HG02938 (cell line): ENCODE data around the gene CHRNA10.

Experiments used
- ATAC-seq: cut with Tn5 transposase; IDR thresholded peaks from one replicate; pipeline ENCODE4 v1.9.1; 2021; ENCODE audit warnings: mild to moderate bottlenecking, moderate library complexity; ENCODE audit not compliant: unreplicated experiment

Gene CHRNA10

GRCh38 chr11:3671334-3672254 lies at the start of gene CHRNA10:
Gene CHRNA10 (minus strand): TSS chr11:3671384. CDS start chr11:3671312, 72 bp downstream.
- no peak for ATAC-seq

DNA sequence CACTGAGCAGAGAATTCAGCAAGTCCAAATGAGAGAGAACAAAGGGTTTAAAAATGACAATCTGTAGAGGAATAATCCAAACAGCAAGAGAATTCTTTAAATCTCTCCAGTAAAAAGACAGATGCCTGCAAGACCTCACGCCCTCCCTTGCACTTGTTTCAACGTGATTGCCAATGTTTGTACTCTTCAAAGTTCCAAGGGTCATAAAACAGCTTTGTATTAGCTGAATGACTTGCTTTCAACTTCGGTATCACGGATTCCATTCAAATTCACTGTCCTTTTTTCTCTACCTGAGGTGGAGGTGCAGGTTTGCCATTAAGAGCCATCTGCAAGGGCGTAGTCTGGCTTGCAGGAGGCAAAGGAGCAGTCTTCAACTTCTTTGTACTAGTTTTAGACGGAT lies 41.1 kb upstream of the CHRNA10 start:
- no peak for ATAC-seq

DNA sequence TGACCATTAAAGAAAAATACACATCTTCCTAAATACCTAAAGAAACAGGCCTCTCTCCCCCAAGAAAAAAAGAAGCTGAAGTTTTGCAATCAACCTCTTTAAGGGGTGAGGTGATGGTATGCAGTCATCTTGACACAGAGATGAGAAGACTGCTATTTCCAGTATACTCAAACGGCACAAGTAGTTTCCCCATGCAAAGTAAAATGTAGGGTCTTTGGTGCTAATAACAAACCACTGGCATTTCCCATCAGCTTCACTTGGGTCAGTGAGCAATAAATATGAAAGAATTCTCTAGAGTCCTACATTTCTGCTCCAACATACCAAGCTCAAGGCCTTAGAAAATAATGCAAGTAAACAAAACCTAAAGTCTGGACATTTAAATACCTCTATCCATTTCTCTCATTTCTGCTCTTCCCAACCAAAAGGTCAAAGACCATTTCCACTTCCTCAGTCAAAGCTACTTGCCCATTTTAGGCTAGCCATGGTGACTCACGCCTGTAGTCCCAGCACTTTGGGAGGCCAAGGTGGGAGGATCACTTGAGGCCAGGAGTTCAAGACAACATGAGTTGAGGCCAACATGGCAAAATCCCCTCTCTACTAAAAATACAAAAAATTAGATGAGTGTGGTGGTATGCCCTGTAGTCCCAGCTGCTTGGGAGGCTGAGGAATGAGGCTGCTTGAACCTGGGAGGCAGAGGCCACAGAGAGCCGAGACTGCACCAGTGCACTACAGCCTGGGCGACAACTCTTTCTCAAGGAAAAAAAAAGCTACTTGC lies 39.5 kb upstream of the CHRNA10 start:
- ATAC-seq = no peak

- no peak for ATAC-seq
These were observed 38.8 kb upstream of the CHRNA10 start for GRCh38 chr11:3709977-3710376.

DNA sequence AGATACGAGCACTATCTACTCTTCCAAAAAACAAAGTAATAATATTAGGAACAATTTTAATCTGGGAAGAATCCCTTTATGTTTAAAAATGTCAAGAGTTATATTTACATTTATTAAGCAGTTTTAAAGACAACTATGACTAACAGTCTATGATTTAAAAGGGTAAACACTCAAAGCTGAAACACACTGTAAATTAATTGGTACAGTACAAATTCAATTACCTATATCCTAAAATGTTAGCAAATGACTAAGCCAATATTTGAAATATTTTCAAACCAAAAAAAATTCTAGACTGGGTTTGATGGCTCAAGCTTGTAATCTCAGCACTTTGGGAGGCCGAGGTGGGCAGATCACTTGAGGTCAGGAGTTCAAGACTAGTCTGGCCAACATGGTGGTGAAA lies 36.0 kb upstream of the CHRNA10 start:
- no peak for ATAC-seq

DNA sequence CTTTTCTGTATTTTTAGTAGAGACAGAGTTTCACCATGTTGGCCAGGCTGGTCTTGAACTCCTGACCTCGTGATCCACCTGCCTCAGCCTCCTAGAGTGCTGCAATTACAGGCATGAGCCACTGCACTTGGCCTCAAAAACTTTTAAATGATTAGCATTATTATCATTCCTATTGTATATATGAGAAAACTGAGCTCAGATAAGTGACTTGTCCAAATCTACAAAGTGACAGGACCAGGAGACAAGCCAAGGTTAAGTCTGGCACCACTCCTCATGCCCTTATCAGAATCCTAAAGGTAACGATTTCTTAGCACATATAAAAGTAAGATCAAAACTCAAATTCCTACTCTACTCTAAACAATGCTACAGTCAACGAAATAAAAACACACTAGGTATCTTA lies 32.2 kb upstream of the CHRNA10 start:
- ATAC-seq = no peak

DNA sequence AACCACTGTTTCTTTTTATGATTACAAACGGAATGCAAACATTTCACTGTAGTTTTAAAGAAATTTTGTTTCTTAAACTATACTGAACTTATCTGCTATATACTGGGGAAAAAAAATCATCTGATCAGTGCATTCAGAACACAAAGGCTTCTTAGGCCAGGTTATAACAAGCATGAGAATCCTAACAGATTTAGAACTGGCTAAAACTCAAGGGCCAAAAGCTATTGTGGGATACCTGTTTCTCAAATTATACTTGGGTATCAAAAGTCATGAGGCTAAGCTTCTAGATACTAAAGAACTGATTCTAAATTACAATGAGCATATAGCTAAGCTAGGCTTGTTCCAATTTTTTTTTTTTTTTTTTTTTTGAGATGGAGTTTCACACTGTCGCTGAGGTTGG lies 29.7 kb upstream of the CHRNA10 start:
- ATAC-seq = no peak

DNA sequence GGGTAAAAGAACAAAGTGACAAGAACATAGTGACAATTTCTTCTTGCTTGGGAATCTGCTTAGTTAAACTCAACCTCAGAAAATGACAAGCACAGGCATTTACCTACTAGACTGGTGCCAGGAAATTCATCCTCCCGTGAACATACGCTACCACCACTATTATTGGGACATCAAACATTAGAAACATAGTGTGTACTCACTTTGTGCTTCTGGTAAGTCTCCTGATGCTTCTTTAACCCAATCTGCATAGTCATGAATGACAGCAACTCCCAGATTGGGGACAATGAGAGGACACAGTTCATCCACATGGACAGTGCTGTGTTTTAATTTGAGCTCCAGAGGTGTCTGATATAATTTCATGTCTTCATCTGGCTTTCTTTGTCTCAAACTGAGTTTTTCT lies 29.2 kb upstream of the CHRNA10 start:
- no peak for ATAC-seq

GRCh38 chr11:3686751-3687150 lies 15.6 kb upstream of the CHRNA10 start:
- ATAC-seq = no peak

GRCh38 chr11:3685923-3686322 lies 14.7 kb upstream of the CHRNA10 start:
- ATAC-seq = no peak

DNA sequence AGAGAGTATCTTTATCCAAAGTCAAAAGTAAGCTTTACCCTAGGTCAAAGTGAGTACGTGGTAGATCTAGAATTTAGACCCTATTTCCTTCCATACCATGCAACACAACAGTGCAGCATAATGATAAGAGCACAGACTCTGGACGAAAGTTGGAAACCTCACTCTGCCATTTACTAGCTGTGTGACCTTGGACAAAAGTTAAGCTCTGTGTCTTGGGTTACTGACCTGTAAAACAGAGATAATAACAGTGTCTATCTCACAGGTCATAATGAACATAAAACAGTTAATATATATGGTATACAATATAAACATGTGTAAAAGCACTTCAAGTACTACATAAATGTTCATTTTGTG lies 13.6 kb upstream of the CHRNA10 start:
- no peak for ATAC-seq

GRCh38 chr11:3684129-3684818 lies 13.1 kb upstream of the CHRNA10 start:
- no peak for ATAC-seq

GRCh38 chr11:3683039-3683438 lies 11.9 kb upstream of the CHRNA10 start:
- no peak for ATAC-seq

GRCh38 chr11:3679077-3679476 lies 7.9 kb upstream of the CHRNA10 start:
- no peak for ATAC-seq

DNA sequence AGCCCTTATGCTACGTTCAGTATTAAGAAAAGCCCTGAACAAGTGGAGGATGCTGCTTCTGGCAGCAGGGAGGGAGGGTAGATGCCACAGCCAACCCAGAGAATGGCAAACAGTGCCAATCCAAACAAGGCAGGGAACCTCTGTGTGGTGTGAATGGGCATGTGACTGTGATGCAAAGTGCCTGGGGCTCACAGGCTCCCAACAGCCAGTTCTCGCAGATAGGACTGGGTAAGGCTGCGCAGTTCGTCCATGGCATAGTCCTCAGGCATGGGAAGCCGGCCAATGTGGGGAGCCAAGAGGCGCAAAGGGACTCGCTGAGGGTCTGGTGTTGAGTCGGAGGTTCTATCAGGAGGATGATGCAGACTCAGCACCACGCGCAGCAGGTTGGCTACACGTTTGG lies 4.8 kb upstream of the CHRNA10 start:
- ATAC-seq = no peak

DNA sequence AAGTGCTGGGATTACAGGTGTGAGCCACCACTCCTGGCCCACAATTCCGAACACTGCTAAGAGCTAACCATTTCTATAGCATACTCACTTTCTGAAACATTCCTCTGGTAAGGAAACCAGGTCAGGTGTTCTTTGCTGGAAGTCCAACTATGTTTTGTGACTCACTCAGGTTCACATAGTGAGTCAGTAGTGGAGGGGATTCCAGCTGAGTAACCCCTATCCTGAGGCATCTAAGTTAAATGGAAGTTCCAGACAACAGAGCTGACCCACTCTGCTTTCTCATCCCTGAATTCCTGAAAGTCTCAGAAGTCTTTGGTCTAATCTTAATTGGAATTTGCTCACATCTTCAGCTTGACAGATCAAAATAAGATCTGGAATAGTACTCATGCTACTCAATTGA lies 3.0 kb upstream of the CHRNA10 start:
- no peak for ATAC-seq

DNA sequence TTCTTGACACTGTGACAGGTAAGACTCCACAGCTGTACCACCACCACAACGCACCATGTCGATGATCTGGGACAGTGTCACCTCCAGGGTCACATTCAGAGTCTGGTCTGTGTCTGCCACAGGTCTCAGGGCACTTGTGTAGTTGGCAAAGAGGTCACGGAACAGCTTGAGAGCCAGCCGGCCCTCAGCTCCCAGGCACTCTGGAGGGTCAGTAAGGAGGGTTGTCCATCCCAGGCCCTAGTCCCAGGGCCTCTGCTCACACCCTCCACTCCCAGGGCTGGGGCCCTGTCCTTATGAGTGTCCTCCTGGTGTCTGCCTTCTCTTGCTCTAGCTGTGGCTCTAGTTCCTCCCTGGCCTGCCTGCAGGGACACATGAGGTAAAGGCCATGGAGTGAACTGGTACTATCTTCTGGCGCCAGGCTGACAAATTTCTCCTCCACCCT lies 1.4 kb downstream of the CHRNA10 start:
- ATAC-seq = no peak

DNA sequence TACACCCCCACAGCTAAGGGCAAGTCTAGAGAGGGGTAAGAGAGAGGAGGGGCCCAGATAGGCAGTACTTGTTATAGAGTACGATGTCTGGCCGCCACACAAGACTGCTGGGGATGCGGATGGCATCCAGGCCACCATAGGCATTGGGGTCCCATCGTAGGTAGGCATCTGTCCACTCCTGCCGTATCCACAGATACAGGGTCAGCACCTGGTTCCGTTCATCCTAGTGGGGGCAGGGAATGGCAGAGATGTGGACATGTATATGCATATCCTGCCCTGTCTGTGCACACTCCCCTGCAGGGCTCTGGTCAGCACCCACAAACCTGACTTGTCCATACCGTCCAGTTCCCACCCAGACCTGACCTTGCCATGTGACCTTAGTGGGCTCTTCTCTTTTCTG lies 2.1 kb downstream of the CHRNA10 start:
- ATAC-seq = no peak

GRCh38 chr11:3667149-3668035 lies 3.8 kb downstream of the CHRNA10 start:
- ATAC-seq = no peak

- ATAC-seq = no peak
These were observed 5.1 kb downstream of the CHRNA10 start for GRCh38 chr11:3666023-3666530.
